Mesothelial cell of epicardium (in vitro differentiated cells): ENCODE data around the gene ITPR1. TPM values are rescaled to one million over a fixed set of nuclear protein-coding genes. Genes with fewer than 3 reads are reported as not detected.

ENCODE experiments used
- DNase-seq, 2 experiments: peaks; one replicate each; pipeline ENCODE4 v3.0.0; 2021; ENCODE audit warnings: low spot score in 2 of 2; ENCODE audit not compliant: unreplicated experiment in 2 of 2
- H3K27ac Mint-ChIP-seq: 2 replicates; pipeline ENCODE4 v1.8.0; 2021; ENCODE audit warnings: mixed read lengths
- H3K27me3 Mint-ChIP-seq: 2 replicates; pipeline ENCODE4 v1.8.0; 2021; ENCODE audit warnings: low read depth, mixed read lengths
- H3K36me3 Mint-ChIP-seq: 2 replicates; pipeline ENCODE4 v1.8.0; 2021; ENCODE audit warnings: mixed read lengths
- H3K4me1 Mint-ChIP-seq: 2 replicates; pipeline ENCODE4 v1.8.0; 2021; ENCODE audit warnings: mixed read lengths
- H3K4me3 Mint-ChIP-seq: 2 replicates; pipeline ENCODE4 v1.8.0; 2021; ENCODE audit warnings: mild to moderate bottlenecking, moderate library complexity, mixed read lengths
- H3K9me3 Mint-ChIP-seq: 2 replicates; pipeline ENCODE4 v1.8.0; 2021; ENCODE audit warnings: mixed read lengths
- total RNA-seq: library from RNA; stranded (reverse); gene quantifications from 3 replicates; pipeline ENCODE4 v1.2.1, GENCODE V29; 2021
- TF ChIP-seq, protein P1 (sequence below): fragments of 200-600 bp; sonication (generic); IDR thresholded peaks from one replicate; pipeline ENCODE4 v1.5.0; 2021; ENCODE audit warnings: antibody characterized with exemption; ENCODE audit not compliant: unreplicated experiment

ITPR1 gene
- total RNA-seq, 1 donor from 2014 or later = 21.3 TPM

DNA sequence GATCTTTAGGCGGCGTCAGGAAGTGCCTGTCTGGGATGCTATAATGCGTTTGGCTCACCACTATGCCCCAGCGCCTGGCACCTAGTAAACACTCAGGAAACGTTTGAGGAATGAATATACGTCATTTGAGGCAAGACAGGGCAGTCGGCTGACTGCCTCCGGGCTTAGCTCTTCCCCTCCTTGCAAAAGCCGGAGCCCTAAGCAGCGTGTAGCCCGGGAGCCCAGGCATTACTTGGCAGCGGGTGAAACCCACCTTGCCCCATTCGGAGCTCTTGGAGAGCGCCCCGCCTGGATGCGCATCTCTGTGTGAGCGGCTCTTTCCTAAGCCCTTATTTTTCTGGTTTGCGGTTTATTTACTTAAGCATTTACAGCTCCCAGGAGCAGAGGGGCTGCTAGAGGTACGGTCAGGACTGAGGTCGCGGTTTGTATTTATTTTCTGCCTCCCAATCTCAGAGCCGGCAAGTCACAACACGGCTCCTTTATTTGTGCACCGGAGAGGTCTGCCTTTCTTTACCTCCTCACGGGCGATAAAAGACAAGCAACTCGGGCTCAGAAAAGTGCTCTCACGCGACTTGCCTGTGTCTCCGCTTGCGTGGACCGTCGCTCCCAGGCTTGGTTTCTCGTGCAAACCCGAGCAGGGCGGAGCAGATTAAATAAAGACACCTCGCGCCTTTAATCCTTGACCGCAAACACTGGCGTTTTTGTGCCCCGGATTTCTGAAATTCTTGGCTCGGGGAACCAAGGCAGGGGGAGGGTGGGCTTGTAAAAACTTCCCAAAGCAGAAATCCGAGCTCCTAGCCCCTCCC lies 737 bp upstream of the ITPR1 start:
- TF ChIP-seq, protein P1, sequence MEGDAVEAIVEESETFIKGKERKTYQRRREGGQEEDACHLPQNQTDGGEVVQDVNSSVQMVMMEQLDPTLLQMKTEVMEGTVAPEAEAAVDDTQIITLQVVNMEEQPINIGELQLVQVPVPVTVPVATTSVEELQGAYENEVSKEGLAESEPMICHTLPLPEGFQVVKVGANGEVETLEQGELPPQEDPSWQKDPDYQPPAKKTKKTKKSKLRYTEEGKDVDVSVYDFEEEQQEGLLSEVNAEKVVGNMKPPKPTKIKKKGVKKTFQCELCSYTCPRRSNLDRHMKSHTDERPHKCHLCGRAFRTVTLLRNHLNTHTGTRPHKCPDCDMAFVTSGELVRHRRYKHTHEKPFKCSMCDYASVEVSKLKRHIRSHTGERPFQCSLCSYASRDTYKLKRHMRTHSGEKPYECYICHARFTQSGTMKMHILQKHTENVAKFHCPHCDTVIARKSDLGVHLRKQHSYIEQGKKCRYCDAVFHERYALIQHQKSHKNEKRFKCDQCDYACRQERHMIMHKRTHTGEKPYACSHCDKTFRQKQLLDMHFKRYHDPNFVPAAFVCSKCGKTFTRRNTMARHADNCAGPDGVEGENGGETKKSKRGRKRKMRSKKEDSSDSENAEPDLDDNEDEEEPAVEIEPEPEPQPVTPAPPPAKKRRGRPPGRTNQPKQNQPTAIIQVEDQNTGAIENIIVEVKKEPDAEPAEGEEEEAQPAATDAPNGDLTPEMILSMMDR = no peak
- H3K27ac Mint-ChIP-seq = peak overlapping the region; percentile 95
- no peaks in the 10 kb centered on the region for H3K9me3 Mint-ChIP-seq
- H3K4me3 Mint-ChIP-seq = peak overlapping the region; percentile 91
- H3K4me1 Mint-ChIP-seq = peaks cover 33% of the 10 kb centered on the region
- H3K27me3 Mint-ChIP-seq = peaks cover 50% of the 10 kb centered on the region
- DNase-seq = peak in 1 of 2 experiments; percentile 51
- H3K36me3 Mint-ChIP-seq = no peaks in the 10 kb centered on the region

DNA sequence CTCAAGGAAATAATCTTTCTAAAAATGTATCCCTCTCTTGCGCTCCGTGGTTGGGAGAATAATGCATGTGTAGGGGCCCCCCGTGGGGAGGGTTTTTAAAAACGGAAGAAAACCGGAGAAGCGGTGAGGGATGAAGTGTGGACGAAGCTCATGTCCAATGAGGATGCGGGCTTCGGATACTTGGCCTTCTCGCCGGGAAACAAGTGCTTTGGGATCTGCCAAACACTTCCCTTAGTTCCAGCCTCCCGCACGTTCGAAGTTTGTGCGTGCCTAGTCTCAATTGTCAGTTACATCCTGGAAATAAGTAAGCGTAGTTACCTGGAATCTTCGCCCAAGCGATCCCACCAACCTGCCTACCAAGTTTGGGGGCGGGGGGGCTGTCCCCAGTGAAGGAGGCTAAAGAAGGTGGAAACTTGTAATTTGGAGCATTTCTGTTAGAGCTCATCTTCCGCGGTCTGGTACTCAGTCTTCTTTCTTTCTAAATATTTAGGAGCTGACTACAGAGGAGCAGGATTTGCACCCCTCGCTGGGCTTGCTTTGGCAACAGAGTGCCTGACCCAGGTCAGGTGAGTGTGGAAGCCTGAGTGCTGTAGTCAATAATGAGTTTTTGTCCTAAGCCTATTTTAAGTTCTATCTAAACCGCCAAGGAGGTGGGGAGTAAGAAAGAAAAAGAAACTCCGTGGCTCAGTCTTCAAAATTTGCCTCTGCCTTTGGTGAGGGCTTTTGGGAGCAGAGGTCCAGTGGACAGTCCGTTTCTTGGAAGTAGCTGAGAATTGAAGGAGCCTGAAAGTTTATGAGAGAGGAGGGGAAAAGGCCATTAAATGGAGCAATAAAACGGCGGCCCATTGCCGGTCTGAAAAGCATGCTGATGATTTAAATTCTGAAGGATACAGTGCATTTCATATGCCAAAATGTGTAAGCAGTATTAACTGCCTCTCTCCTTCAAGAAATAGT lies 1.1 kb downstream of the ITPR1 start:
- peaks cover 58% of the 10 kb centered on the region for H3K27me3 Mint-ChIP-seq
- DNase-seq = no peak
- peak overlapping the region; percentile 91 for H3K4me3 Mint-ChIP-seq
- H3K9me3 Mint-ChIP-seq = no peaks in the 10 kb centered on the region
- TF ChIP-seq, protein P1 = no peak
- peak overlapping the region; percentile 75 for H3K27ac Mint-ChIP-seq
- H3K4me1 Mint-ChIP-seq = peaks cover 33% of the 10 kb centered on the region
- no peaks in the 10 kb centered on the region for H3K36me3 Mint-ChIP-seq

DNA sequence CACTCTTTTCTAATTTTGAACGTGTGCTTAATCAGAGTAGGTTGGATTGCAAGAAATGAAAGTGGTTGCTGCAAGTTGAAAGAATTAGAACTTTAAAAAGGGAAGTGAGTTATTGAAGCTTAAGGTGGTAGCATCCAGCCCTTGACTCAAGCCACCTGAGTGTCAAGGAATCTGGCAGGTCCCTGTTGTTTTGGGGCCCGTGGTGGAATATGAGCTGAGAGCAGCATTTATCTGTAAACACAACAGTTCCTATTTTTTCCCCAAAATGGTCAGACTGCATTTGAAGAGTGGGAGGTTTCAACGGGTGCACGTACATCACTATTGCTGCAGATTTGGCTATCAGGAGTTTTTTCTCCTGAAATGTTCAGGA lies 1.7 kb downstream of the ITPR1 start:
- H3K27me3 Mint-ChIP-seq = peaks cover 55% of the 10 kb centered on the region
- H3K9me3 Mint-ChIP-seq = no peaks in the 10 kb centered on the region
- H3K4me3 Mint-ChIP-seq = peak overlapping the region; percentile 91
- no peaks in the 10 kb centered on the region for H3K36me3 Mint-ChIP-seq
- TF ChIP-seq, protein P1 = no peak
- DNase-seq = no peak
- no peak overlapping the region for H3K27ac Mint-ChIP-seq
- peaks cover 33% of the 10 kb centered on the region for H3K4me1 Mint-ChIP-seq

DNA sequence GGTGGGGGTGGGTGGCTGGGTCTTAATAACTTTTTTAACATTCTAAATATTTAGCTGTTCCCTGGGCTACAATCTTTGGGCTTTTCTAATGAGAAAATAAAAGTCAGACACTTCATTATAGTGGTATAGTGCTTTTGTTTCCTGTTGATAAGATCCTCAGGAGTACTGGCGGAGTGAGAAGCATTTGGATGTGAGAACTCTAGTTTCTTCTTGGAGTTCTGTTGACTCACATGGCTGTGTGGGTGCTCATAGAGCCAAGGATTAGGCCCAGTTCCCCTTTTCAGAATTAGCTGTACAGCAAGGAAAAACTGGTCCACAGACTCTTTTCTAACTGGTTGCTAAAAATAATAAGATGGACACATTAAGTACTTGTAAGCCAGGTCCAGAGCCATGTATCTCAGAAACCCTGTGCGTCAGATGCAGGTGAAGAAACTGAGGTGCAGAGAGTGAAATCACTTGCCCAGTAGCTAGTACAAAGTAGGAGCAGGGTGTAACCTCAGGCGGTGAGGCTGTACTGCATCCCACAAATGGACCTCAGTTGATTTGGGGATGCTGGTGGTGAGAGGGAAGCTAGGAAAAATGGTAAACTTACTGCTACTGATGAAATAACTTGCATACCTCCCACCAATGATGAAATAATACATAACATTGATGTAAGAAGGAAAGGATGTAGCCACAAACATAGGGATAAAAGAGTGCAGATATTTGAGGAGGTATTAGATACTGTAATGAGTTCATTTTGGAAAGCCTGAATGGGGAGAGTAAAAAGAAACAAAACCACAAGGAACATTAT lies 2.3 kb downstream of the ITPR1 start:
- Mint-ChIP-seq H3K36me3 (no peaks in the 10 kb centered on the region), H3K4me3 (no peak overlapping the region), H3K4me1 (peaks cover 33% of the 10 kb centered on the region), H3K9me3 (no peaks in the 10 kb centered on the region), H3K27ac (no peak overlapping the region), H3K27me3 (peaks cover 56% of the 10 kb centered on the region)
- TF ChIP-seq, protein P1 = no peak
- no peak for DNase-seq

DNA sequence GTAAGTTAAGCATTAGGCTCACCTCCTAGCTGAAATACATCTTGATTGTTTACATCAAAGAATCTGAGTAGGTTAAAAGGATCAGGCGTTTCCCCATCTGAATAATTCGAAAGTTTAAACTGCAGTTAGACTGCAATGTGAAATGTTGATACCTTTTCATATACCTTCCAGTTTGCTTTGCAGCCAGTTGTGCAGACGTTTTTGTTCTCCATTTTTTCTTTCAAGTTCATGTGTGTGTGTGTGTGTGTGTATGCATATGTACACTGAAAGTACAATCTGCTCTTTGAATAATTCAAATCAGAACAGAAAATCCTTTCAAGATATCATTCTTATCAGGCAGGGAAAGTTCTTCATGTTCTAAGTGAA lies 2.9 kb downstream of the ITPR1 start:
- no peak for DNase-seq
- no peaks in the 10 kb centered on the region for H3K36me3 Mint-ChIP-seq
- H3K27ac Mint-ChIP-seq = no peak overlapping the region
- H3K27me3 Mint-ChIP-seq = peaks cover 53% of the 10 kb centered on the region
- H3K4me1 Mint-ChIP-seq = peaks cover 31% of the 10 kb centered on the region
- H3K9me3 Mint-ChIP-seq = no peaks in the 10 kb centered on the region
- H3K4me3 Mint-ChIP-seq = no peak overlapping the region
- TF ChIP-seq, protein P1 = no peak
